NCI-H748 (cell line): ENCODE results near the gene OR6X1.
"Not testable (repeated sequence)": the region's sequence is repeated elsewhere in the genome, so short reads cannot be mapped to it uniquely, and the experiment has no call there.

Experiments used
- DNase-seq: peaks from one replicate; lab custom pipeline; 2025; ENCODE audit not compliant: unreplicated experiment; lab: John Stamatoyannopoulos, UW

Gene OR6X1

DNA sequence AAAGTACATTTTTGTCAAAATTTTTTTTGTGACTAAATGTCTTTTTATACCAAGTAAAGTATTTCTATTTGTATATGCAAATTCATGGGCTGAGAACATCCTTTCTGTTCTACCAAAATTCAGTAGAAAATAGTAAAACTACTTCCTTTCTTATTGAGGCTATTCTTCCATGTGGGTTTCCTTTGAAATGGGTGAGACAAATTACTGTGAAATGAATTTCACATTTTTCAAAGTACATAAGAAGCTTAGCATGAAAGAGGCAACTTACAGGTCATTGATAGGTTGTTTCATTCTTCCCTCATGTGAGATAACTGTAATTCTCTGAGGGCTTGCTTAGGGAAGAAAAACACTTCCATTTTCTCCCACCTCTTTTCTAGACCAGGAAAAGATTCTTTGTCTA lies 1.0 kb upstream of the OR6X1 start:
- DNase-seq: no peak

DNA sequence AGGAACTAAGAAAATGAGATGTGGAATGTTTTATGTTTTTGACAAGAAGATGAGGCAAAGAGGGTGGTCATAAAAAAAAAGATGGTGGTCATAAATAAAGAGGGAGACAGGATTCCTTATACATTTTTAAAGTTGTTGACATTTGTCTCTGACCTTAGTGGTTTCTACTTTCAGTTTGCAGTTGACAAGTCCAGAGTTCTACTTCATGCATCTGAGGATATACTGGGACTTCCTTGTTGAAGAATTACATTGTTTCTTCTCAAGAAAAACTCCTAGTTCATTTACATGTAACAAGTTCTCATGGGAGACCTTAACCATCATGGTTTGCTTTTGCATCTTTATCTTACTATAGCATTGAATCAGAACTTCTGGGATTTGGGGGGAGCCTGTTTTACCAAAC lies 1.2 kb downstream of the OR6X1 start:
- DNase-seq: no peak

DNA sequence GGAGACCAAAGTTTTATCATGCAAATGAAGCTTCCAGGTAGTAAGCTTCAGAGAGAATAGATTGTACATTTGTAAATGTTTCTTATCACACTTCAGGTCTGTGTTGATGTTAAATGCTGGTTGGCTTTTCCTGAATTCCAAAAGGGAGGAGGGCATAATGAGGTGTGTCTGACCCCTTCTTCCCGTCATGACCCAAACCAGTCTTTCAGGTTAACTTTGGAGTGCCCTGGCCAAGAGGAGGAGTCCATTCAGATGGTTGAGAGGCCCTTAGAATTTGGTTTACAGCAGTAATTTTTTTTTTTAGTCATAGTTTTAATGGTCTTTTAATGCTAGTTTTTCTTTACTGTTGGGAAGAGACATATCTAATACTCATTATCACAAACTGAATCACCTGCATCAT lies 2.5 kb downstream of the OR6X1 start:
- DNase-seq: no peak

DNA sequence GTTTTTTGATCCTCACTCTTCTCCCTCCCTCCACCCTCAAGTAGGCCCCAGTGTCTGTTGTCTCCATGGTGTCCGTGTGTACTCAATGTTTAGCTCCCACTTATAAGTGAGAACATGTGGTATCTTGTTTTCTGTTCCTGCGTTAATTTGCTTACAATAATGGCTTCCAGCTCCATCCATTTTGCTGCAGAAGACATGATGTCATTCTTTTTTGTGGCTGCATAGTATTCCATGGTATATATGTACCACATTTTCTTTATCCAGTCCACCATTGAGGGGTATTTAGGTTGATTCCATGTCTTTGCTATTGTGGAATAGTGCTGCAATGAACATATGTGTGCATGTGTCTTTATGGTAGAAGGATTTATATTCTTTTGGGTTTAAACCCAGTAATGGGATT lies 6.0 kb downstream of the OR6X1 start:
- not testable (repeated sequence) for DNase-seq

DNA sequence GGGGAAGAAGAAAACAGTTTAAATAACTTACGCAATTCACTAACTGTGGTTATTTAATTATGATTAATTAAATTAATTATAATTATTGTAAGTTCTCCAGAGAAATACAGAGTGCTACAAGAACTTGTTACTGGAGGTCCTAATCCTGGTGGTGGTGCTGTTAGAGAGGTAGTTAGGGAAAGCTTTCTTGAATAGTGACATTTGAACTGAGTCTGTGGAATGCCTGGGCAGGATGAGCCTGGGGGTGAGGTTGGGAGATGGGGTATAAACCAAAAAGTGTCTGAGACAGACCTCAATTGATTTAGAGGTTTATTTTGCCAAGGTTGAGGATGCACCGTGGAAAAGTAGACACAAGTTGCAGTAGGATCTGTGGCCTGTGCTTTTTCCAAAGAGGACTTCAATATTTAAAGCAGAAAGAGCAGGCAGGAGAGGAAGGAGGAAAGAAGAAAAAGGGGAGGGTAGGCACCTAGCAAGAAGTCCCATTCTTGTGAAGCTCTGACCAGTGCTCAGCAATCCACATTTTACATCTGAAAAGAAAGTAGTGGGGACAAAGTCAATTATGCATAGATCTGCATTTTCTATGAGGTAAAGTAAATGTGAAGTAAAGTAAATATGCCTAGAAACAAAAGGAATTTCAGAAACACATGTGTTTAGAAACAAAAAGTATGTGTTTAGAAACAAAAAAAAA lies 8.4 kb downstream of the OR6X1 start:
- DNase-seq: no peak

DNA sequence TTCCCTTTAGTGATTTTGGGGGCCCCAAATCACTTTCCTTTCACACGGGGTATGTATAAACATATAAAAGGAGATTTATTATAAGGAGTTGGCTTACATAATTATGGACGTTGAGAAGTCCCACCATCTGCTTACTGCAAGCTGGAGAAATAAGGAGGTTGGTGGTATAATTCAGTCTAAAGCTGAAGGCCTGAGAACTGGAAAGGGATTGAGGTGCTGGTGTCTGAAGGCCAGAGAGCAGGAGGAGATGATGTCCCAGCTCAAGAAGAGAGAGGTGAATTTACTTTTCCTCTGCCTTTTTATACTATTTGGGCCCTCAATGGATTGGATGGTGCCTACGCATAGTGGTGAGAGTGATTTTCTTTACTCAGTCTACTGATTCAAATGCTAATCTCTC lies 11.6 kb downstream of the OR6X1 start:
- no peak for DNase-seq

DNA sequence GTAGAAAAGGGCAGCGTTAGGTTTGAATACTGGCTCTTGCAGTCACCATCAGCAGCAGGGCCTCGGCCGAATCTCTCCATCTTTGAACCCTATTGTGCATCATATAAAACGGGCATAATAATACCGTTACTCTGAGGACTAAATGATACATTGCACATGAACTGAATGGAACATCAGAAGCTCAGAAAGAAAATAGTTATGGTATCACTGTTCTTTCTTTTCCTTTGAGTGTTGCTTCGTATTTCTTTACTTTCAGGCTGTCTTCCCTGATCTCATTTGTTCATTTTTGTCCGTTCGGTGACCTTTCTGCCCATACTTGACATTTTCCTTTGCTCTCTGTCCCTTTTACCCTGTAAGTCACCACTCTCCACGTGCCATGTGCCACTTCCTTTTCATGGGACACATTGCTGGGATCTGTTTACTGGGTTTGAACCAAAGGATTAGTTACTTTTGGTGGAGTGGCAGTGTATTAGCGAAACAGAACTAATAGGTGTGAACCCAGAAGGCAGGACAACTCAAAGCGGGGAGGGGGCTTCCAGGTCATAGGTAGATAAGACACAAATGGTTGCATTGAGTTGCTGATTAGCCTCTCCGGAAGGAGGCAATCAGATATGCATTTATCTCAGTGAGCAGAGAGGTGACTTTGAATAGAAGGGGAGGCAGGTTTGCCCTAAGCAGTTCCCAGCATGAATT lies 12.1 kb downstream of the OR6X1 start:
- DNase-seq: no peak

DNA sequence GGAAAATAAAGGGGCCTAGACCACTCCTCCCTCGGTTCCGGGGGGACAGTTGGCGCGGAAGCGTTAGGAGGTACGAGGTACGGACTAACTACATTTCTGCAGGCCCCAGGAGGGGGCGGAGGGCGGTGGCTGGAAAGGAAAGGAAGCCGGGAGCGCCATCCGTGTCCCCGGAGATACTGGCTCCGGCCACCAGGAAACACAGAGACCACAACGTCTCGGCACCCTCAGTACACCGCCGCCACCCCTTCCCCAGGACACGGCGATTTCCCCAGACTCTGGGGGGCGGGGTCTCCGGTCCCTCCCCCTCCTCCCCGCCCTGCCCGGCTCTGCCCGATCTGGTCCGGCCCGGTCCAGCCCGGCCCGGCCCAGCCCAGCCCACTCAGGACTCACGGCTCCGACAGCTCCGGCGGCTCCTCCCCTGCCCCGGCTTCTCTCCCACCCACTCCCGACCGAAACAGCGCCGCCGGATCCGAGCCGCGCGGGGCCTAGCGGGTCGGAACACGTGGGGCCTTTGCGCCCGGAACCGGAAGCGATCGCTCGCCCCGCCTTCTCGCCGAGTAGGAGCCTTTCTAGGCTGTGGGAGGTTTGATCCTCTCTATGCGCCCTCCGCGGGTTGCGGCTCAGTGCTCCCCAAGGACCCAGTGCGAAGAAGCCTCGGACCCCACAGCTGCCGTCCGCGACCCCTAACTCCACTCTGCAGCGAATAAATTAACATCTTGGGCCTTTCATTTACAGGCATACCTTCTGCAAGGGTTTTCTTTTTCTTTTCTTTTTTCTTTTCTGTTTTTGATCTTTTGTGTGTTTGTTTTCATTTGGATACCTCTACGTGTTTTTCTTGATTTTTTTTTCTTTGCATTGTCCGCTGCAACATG lies 12.9 kb downstream of the OR6X1 start, which contains the start of gene ZNF202:
Gene ZNF202, minus strand, starts transcription at position 502 of the 872 bp plus-strand sequence. CDS start 10,772 bp downstream, outside the sequence.
- peak; percentile 88 for DNase-seq

DNA sequence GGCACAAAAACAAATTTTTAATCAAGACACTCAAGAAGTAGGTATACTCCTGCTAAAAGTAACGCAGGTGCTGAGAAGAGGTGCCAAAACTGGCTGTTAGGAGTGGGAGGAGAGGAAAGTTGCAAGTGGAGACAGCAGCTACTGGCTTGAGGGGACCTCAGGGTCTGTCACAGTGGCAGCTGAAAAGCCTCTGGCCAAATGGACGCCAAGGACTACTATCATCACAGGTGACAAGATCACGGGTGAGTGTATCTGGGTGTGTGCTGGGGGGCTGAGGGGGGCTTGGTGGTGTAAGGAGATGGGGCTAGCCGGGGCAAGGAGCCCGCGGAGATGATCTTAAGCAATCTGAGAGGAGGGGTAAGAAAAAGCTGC lies 13.5 kb downstream of the OR6X1 start:
- DNase-seq: peak; percentile 20

DNA sequence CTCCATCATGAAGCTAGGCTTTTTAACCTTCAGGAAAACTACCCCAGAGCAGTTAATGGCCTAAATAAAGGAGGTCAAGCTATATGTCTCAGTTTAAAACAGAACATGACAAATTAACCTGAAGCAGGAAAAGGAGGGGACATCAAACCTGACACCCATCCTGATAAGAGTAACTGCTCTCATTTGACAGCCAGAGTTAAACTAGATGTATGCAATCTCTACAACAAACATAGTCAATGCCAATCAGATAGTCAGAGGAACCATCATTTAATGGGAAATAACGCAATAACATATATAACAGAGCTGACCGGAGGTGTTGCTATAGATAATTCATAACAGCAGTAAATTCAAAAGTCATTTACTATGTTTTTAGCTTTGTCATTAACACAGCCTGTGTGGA lies 15.9 kb downstream of the OR6X1 start:
- no peak for DNase-seq

DNA sequence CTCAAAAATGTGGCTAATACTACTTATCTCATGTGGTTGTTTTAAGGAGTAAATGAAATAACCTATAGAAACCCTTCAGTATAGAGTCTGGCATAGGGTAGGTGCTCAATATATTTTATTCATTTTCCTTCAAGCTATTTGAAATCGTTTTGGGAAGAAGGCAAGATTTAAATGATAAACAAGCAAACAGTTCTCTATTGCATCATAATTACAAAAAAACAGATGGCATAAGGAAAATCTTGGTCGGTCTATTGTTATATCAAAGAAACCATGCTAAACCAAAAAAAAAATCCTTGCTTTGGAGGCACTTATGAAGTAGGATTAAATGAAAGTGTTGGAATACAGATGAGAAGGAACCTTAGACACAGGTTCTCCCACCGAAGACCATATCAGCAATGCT lies 17.5 kb downstream of the OR6X1 start:
- DNase-seq: no peak

DNA sequence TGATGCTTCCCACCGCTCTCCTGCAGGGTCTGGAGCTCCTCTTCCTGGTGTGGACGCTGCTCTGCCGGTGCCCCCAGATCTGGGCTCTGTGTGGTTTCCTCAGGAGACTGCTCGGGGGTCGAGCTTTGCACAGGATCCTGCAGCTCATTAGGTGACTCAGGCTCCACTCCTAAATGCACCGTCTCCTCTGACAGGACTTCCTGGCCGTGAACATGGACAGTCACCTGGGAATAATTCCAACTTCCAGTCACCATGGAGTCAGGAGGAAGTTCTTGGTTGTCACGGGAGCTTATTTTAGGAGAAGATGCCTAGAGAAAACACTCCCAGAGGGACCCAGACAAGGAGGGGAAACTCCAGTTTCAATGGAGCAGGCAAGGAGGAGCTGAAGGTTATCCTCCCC lies 24.7 kb downstream of the OR6X1 start:
- DNase-seq: no peak

DNA sequence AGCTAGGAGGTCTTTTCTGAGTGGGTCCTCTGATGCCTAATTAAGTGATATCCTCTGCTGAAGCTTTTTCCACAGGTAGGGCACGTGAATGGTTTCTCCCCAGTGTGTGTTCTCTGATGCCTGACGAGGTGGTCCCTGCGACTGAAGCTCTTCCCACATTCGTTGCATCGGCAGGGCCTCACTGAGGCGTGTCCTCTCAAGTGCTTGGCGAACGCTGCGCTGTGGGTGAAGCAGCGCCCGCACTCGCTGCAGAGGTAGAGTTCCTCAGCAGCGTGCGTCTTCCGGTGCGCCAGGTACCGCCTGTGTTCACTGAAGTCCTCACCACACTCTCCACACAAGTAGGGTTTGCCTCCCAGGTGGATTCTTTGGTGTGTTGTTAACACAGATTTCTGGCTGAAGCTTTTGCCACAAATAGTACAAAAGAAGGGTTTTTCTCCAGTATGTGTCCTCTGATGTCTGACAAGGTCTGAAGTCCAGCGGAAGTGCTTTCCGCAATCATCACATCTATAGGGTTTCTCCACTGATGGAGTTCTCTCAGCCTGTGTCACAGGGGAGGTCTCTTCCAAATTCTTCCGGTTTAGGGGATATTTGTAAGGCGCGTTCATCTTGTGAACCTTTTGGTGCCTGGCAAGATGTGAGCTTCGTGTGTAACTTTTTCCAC lies 28.2 kb downstream of the OR6X1 start:
- DNase-seq: no peak

DNA sequence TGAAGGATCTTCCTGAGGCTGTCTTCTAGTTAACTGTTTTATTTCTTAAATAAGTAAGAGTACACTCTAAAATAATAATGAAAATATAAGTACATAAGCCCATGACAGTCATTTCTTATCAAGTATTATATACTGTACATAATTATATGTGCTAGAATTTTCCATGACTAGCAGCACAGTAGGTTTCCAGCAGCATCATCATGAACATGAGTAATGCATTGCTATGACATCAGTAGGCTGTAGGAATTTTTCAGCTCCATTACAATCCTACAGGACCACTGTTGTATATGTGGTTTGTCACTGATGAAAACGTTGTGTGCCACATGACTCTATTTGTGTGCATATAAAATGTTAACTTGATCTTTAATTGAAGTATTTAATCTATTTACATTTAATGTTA lies 34.9 kb downstream of the OR6X1 start:
- DNase-seq: no peak

DNA sequence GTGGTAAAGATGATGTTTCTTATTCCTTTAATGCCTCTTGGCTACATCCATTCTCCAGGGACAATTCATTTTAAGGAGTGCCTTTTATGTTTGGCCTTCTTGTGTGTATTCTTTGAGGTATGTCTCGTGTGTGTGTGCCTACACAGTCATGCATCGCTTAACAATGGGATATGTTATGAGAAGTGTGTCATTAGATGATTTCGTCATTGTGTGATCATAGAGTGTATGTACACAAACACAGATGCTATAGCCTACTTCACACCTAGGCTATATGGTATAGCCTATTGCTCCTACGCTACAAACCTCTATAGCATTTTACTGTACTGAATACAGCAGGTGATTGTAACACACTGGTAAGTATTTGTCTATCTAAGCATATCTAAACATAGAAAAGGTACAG lies 35.8 kb downstream of the OR6X1 start:
- peak; percentile 18 for DNase-seq

DNA sequence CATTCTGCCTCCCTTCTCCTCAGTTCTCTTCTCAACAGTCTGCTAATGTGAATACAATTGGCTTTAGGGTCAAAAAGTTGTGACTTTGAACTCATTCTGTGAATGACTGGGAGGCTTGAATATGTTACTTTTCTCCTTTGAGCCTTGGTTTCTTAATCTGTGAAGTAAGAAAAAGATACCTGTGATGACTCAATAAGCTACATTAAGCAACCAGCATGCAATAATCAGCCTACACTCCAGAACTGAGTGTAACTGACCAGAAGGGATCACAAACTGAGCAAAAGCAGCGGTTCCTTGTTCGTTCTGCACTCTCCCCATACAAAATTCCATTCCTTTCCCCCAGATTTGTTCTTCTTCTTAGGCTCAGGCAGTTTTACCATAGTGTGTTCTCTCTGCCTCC lies 36.3 kb downstream of the OR6X1 start:
- DNase-seq: no peak

DNA sequence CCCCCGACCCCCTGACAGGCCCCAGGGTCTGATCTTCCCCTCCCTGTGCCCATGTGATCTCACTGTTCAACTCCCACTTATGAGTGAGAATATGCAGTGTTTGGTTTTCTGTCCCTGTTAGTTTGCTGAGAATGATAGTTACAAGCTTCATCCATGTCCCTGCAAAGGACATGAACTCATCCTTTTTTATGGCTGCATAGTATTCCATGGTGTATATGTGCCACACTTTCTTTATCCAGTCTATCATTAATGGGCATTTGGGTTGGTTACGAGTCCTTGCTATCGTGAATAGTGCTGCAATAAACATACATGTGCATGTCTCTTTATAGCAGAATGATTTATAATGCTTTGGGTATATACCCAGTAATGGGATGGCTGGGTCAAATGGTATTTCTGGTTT lies 41.7 kb downstream of the OR6X1 start:
- not testable (repeated sequence) for DNase-seq

DNA sequence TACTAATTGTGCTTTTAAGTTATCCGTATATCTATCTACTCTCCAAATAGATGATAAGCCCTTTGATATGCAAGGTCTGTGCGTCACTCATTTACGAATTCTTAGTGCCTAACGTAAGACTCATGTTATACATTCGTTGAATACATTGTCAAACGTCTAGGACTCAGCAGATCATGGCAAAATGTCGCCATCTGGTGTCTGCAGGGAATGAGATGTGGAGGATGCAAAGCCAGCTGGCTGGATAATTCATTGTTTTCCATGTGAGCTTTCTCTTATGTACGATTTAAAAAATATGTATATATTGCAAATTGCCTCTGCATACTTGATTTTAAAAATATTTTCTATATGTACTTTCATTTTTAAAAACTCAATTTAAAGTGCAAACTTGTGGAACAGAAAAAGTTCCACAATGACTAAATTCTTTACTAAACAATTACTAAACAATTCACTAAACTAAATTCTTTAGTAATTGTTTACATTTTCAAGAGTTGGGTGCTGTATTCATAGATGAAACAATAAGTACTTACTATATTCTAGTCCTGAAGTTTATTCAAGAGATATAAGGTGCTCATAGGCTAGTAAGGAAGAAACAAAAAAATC lies 46.6 kb downstream of the OR6X1 start:
- DNase-seq: peak; percentile 63

DNA sequence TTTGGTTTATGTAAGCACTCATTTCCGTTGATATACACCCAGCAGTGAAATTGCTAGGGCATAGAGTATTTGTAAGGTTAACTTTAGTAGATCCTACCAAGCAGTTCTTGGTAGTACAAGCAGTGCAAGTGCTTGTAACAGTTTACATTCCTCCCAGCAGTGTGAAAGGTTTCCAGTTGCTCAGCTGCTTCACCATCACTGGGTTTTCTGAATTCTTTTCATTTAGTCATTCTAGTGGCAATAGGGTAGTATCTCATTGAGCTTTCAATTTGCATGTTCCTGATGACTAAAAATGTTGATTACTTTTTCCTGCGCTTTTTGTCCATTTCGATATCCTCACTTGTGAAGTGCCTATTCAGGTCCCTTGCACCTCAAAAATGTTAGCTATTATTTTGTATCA lies 47.1 kb downstream of the OR6X1 start:
- no peak for DNase-seq

DNA sequence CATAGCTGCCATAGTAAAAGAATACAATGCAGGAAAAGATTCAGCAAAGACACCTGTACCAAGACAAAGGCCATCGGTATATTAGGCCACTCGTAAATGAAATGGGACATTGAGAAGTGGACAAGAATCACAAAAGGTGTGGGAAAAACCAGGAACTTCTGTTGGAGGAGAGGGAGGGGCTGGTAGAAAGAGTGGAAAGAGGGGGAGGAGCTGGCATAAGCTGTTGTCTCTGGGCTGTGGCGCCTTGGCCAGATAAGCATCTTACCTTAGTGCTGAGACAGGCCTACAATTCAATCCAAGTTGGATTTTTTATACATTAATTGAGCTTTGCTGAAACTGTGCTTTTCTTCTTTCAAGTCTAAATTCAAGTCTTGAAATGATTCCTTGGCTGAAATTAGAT lies 50.0 kb downstream of the OR6X1 start:
- no peak for DNase-seq
